SK-N-SH (cell line): ENCODE results near the gene CLASP1. TPM values are rescaled to one million over a fixed set of nuclear protein-coding genes. Genes with fewer than 3 reads are reported as not detected.

Experiments used
- CTCF ChIA-PET: fragments of 300-600, 350-600 bp; formaldehyde crosslinking; extraction: SDS; loops from one replicate; lab custom pipeline; 2021; lab: Yijun Ruan, JAX
- POLR2A ChIA-PET: fragments of 350-600 bp; sonication (Branson Sonifier 250); formaldehyde crosslinking; extraction: SDS; loops from one replicate; lab custom pipeline; 2020; ENCODE audit warnings: antibody characterized with exemption, inconsistent platforms; lab: Yijun Ruan, JAX
- DNase-seq: peaks from one replicate; pipeline ENCODE4 v3.0.0; 2012
- H2AFZ ChIP-seq: fragments of 200-600 bp; sonication (generic); 2 replicates; pipeline ENCODE4 v1.8.1; 2016; ENCODE audit warnings: antibody characterized with exemption, mild to moderate bottlenecking, low read depth
- H3F3A ChIP-seq: fragments of 200-600 bp; sonication (generic); replicated peaks from 2 replicates; pipeline ENCODE3; 2016; ENCODE audit warnings: antibody characterized with exemption, mild to moderate bottlenecking; ENCODE audit not compliant: insufficient read depth
- H3K27ac ChIP-seq, 2 experiments: fragments of 200-500 bp in 1 of 2; fragments of 200-600 bp in 1 of 2; sonication (Bioruptor generic) in 1 of 2; sonication (generic), shearing (Covaris generic) in 1 of 2; 2 replicates each; pipeline versions ENCODE4 v1.5.1 to v1.6.1; 2014 to 2016; ENCODE audit warnings: low read depth in 2 of 2, inconsistent platforms in 1 of 2, low read length in 1 of 2, mild to moderate bottlenecking in 1 of 2, mixed read lengths in 1 of 2
- H3K27me3 ChIP-seq: fragments of 200-600 bp; sonication (generic), shearing (Covaris generic); 2 replicates; pipeline ENCODE4 v1.6.1; 2016; ENCODE audit warnings: mixed run types; ENCODE audit not compliant: insufficient read depth
- H3K36me3 ChIP-seq, 2 experiments: fragments of 200-500 bp in 1 of 2; fragments of 200-600 bp in 1 of 2; sonication (Bioruptor generic) in 1 of 2; sonication (generic) in 1 of 2; replicated peaks in 1 of 2; 2 replicates each; pipeline versions ENCODE3 to v1.5.1; 2014 to 2016; ENCODE audit warnings: low read length in 1 of 2, mild to moderate bottlenecking in 1 of 2; ENCODE audit not compliant: insufficient read depth in 2 of 2, control insufficient read depth in 1 of 2
- H3K4me1 ChIP-seq, 2 experiments: fragments of 200-500 bp in 1 of 2; fragments of 200-600 bp in 1 of 2; sonication (Bioruptor generic) in 1 of 2; sonication (generic), shearing (Covaris generic) in 1 of 2; 2 replicates each; pipeline versions ENCODE4 v1.5.1 to v1.6.1; 2014 to 2016; ENCODE audit warnings: low read depth in 1 of 2, low read length in 1 of 2, mixed run types in 1 of 2; ENCODE audit not compliant: insufficient read depth in 2 of 2, control insufficient read depth in 1 of 2
- H3K4me2 ChIP-seq: fragments of 200-600 bp; sonication (generic), shearing (Covaris generic); 2 replicates; pipeline ENCODE4 v1.6.1; 2017; ENCODE audit warnings: mixed run types
- H3K4me3 ChIP-seq, 2 experiments: fragments of 200-500 bp in 1 of 2; fragments of 200-600 bp in 1 of 2; sonication (Bioruptor generic) in 1 of 2; sonication (generic), shearing (Covaris generic) in 1 of 2; 2 replicates each; pipeline versions ENCODE4 v1.5.1 to v1.8.1; 2014 to 2016; ENCODE audit warnings: low read depth in 2 of 2, inconsistent platforms in 1 of 2, low read length in 1 of 2, mild to moderate bottlenecking in 1 of 2, mixed read lengths in 1 of 2, moderate library complexity in 1 of 2
- H3K79me2 ChIP-seq: fragments of 200-600 bp; sonication (generic); 2 replicates; pipeline ENCODE4 v1.8.1; 2017; ENCODE audit warnings: mild to moderate bottlenecking; ENCODE audit not compliant: insufficient read depth
- H3K9ac ChIP-seq: fragments of 200-600 bp; sonication (generic); 2 replicates; pipeline ENCODE4 v1.6.1; 2017; ENCODE audit warnings: mixed run types
- H3K9me2 ChIP-seq: fragments of 200-600 bp; sonication (generic); 2 replicates; pipeline ENCODE4 v1.6.1; 2017; ENCODE audit warnings: mixed run types
- H3K9me3 ChIP-seq: fragments of 200-600 bp; sonication (generic); 2 replicates; pipeline ENCODE4 v1.6.1; 2017; ENCODE audit warnings: mixed run types, mild to moderate bottlenecking, moderate library complexity
- H4K20me1 ChIP-seq: fragments of 200-600 bp; sonication (generic); 2 replicates; pipeline ENCODE4 v1.6.1; 2017; ENCODE audit warnings: mild to moderate bottlenecking, mixed run types; ENCODE audit not compliant: insufficient read depth
- CHD2 ChIP-seq: fragments of 150-350 bp; IDR thresholded peaks from 2 replicates; pipeline ENCODE4 v1.6.1; 2018; ENCODE audit warnings: low read length; ENCODE audit not compliant: partially characterized antibody
- EZH2phosphoT487 ChIP-seq: fragments of 200-600 bp; sonication (generic); IDR thresholded peaks from 2 replicates; pipeline ENCODE4 v1.6.1; 2017; ENCODE audit warnings: low read depth, mixed run types, mild to moderate bottlenecking, antibody characterized with exemption, moderate library complexity, borderline replicate concordance
- FOXJ3 ChIP-seq: sonication (generic); formaldehyde crosslinking; IDR thresholded peaks from 2 replicates; pipeline ENCODE4 v1.5.1; 2020; ENCODE audit warnings: mild to moderate bottlenecking, missing genetic modification reagents
- GABPA ChIP-seq: IDR thresholded peaks from 2 replicates; pipeline ENCODE4 v1.4.0; 2012; ENCODE audit warnings: low read depth, mild to moderate bottlenecking
- GATA2 ChIP-seq: sonication (generic); formaldehyde crosslinking; IDR thresholded peaks from 2 replicates; pipeline ENCODE4 v1.5.0; 2020; ENCODE audit warnings: mild to moderate bottlenecking, missing genetic modification reagents
- IRF3 ChIP-seq: fragments of 150-350 bp; IDR thresholded peaks from 2 replicates; pipeline ENCODE4 v1.6.1; 2016; ENCODE audit warnings: mild to moderate bottlenecking, low read depth, low read length
- MEF2A ChIP-seq: IDR thresholded peaks from 2 replicates; pipeline ENCODE4 v1.4.0; 2012; ENCODE audit warnings: low read depth, borderline replicate concordance
- NRF1 ChIP-seq: IDR thresholded peaks from 2 replicates; pipeline ENCODE4 v1.6.1; 2012; ENCODE audit warnings: low read depth, mild to moderate bottlenecking, low read length
- PBX3 ChIP-seq: IDR thresholded peaks from 2 replicates; pipeline ENCODE4; 2012
- RCOR1 ChIP-seq: fragments of 150-350 bp; IDR thresholded peaks from 2 replicates; pipeline ENCODE4 v1.6.1; 2017; ENCODE audit warnings: antibody characterized with exemption, low read length
- REST ChIP-seq: IDR thresholded peaks from 2 replicates; pipeline ENCODE4 v1.6.1; 2012; ENCODE audit warnings: mild to moderate bottlenecking, low read depth, low read length, moderate library complexity
- TAF1 ChIP-seq: IDR thresholded peaks from 2 replicates; pipeline ENCODE4 v1.6.1; 2012; ENCODE audit warnings: low read depth, mild to moderate bottlenecking, low read length, moderate library complexity, borderline replicate concordance
- USF1 ChIP-seq: IDR thresholded peaks from 2 replicates; pipeline ENCODE4 v1.4.0; 2012; ENCODE audit warnings: low read depth, borderline replicate concordance
- ZBTB33 ChIP-seq: IDR thresholded peaks from 2 replicates; pipeline ENCODE4 v1.4.0; 2012; ENCODE audit warnings: low read depth, borderline replicate concordance
- WGBS: methylation state at CpG from one replicate; pipeline ENCODE4 v1.1.6; 2017; ENCODE audit warnings: low lambda C conversion rate; 5-methylcytosine and 5-hydroxymethylcytosine counted together
- polyA plus RNA-seq, 3 experiments: library from polyadenylated mRNA; depleted of rRNA; stranded (reverse); fragments of >200 nt; gene quantifications; 2 replicates each; pipeline ENCODE4 v1.2.3, GENCODE V29; 2012

CLASP1 gene
- polyA plus RNA-seq, 1 of the 3 experiments (the other 2 are of a cell fraction): 4.9 TPM

GRCh38 chr2:121667618-121668017 is 18.4 kb upstream of the CLASP1 start:
- Histone ChIP-seq H3K27me3 (no peaks in the 10 kb centered on the region), H2AFZ (no peak overlapping the region), H4K20me1 (no peaks in the 10 kb centered on the region), H3K9me2 (no peaks in the 10 kb centered on the region), H3F3A (no peaks in the 10 kb centered on the region), H3K9ac (no peak overlapping the region), H3K4me2 (no peak overlapping the region), H3K9me3 (no peaks in the 10 kb centered on the region), H3K36me3 (no peaks in the 10 kb centered on the region), H3K4me3 (no peak overlapping the region), H3K4me1 (peaks cover 0 to 2% of the 10 kb centered on the region in 2 experiments; a peak in 1 of 4 replicates), H3K27ac (no peak overlapping the region), H3K79me2 (no peaks in the 10 kb centered on the region)
- ChIA-PET POLR2A (no interaction called here), CTCF (interaction anchor here (0.8 to 0.9 kb wide), 2 partner anchors 11 to 22 kb away, joined by 3 read pairs; no protein-coding TSS in a partner anchor)
- no CpG with 5 or more reads among the region's 1 CpG for WGBS
- DNase-seq: no peak
- no peak for TF ChIP-seq EZH2phosphoT487
- TF ChIP-seq IRF3: no peak
- no peak for TF ChIP-seq RCOR1
- TF ChIP-seq CHD2: no peak
- no peak for TF ChIP-seq ZBTB33
- TF ChIP-seq MEF2A: no peak
- no peak for TF ChIP-seq USF1
- TF ChIP-seq GABPA: no peak
- TF ChIP-seq, all 33 proteins: peak for 0

- H3K27ac ChIP-seq: no peak overlapping the region
- no peak overlapping the region for H3K9ac ChIP-seq
- peaks cover 4% of the 10 kb centered on the region; the same call in 1 of the 2 replicates for H3K79me2 ChIP-seq
- no peaks in the 10 kb centered on the region for H3K27me3 ChIP-seq
- ChIA-PET CTCF (interaction anchor here (0.7 to 1.9 kb wide), 5 partner anchors 13 to 263 kb away, joined by 3 to 5 read pairs (median 3); no protein-coding TSS in a partner anchor), POLR2A (interaction anchor here (1.0 kb wide), 1 partner anchor 12 kb away, joined by 3 read pairs; no protein-coding TSS in a partner anchor)
- H3F3A ChIP-seq: no peaks in the 10 kb centered on the region
- no peaks in the 10 kb centered on the region for H3K9me2 ChIP-seq
- 93% methylated on average over 1 of the region's 1 CpG for WGBS
- H3K4me1 ChIP-seq: peaks cover 0 to 2% of the 10 kb centered on the region in 2 experiments; a peak in 1 of 4 replicates
- H4K20me1 ChIP-seq: no peaks in the 10 kb centered on the region
- H2AFZ ChIP-seq: no peak overlapping the region
- no peak overlapping the region for H3K4me2 ChIP-seq
- no peaks in the 10 kb centered on the region for H3K36me3 ChIP-seq
- no peak overlapping the region for H3K4me3 ChIP-seq
- DNase-seq: no peak
- H3K9me3 ChIP-seq: no peaks in the 10 kb centered on the region
- TF ChIP-seq FOXJ3: no peak
- no peak for TF ChIP-seq NRF1
- TF ChIP-seq CHD2: no peak
- TF ChIP-seq PBX3: no peak
- TF ChIP-seq GATA2 (CRISPR knock-in tag): no peak
- no peak for TF ChIP-seq ZBTB33
- no peak for TF ChIP-seq TAF1
- no peak for TF ChIP-seq RCOR1
- TF ChIP-seq GABPA: no peak
- no peak for TF ChIP-seq REST
These were observed 16.8 kb upstream of the CLASP1 start for GRCh38 chr2:121666042-121666441.
